ENCODE measurements around the gene EGLN3. TPM values are rescaled to one million over a fixed set of nuclear protein-coding genes. Genes with fewer than 3 reads are reported as not detected.
A peak's percentile ranks its signal among the peaks of the same experiment; 100 is the strongest.

Gene EGLN3
- 20.0 to 22.0 TPM (median 21.0 TPM) in 3 replicates for total RNA-seq (2021)
- percentile 83 among the genes with signal in this experiment for Bru-seq, nascent RNA
- long read RNA-seq, experiment 1, transcript EGLN3-201 (5 exons, 2,709 nt), result major isoform, 29 of 45 reads
- long read RNA-seq, experiment 1, partial matches to known transcripts, result 1 of 45 reads
- long read RNA-seq, experiment 1, other reads (novel, unspliced or antisense), result 11 of 45 reads
- long read RNA-seq, experiment 2, transcript EGLN3-201 (5 exons, 2,709 nt), result major isoform, 17 of 26 reads
- long read RNA-seq, experiment 2, partial matches to known transcripts, result 0 of 26 reads
- long read RNA-seq, experiment 2, other reads (novel, unspliced or antisense), result 7 of 26 reads
- long read RNA-seq, experiment 3, transcript EGLN3-201 (5 exons, 2,709 nt), result major isoform, 8 of 10 reads
- long read RNA-seq, experiment 3, partial matches to known transcripts, result 0 of 10 reads
- long read RNA-seq, experiment 3, other reads (novel, unspliced or antisense), result 0 of 10 reads

DNA sequence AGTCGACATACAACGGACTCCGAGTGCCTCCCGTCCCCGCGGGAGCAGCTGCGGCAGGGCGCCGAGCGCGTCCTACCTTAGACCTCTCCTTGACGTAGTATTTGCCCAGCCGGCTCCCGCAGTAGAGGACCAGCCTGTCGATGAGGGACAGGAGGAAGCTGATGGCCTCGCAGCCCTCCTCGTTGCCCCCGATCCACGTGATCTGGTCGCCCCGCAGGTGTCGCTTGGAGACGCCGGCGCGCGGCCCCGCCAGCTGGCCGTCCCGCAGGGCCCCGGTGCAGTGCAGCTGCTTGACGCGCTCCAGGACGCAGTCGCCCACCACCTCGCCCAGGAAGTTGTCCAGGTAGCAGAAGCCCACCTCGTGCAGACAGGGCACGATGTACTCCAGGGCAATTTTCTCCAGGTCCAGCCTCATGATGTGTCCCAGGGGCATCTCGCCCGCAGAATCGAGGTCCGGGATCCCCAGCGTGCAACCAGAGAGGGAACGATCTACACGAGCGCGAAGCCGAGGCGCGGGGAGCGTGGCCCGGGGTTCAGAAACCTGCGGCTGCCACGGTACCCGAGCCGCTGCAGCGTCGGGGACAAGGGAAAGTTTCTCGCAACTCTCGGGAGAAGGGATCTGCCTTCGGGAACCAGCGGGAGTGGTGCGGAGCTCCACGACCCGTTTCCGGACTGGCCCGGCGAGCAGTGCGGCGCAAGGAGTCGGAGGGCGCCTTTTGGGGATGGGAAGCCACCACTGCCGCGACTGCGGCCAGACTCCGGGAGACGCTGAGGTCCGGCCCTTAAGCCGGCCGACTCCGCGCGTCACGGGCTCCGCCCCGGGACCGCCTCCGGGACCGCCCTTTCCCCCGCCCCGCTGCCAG is at the start of gene EGLN3:
EGLN3 (minus strand) TSS at position 755 of the 863 bp plus-strand sequence; CDS start at position 433, 322 bp downstream.
- CTCF ChIA-PET, result interaction anchor here (0.9 to 3.2 kb wide), 3 partner anchors 9 to 148 kb away, joined by 4 to 26 read pairs (median 6); no protein-coding TSS in a partner anchor
- H3K4me1 Mint-ChIP-seq, result peaks cover 50% of the 10 kb centered on the region
- peak; percentile 95 for ATAC-seq
- POLR2A ChIA-PET, result interaction anchor here (0.5 to 1.8 kb wide), 11 partner anchors 9 to 1632 kb away, joined by 3 to 14 read pairs (median 4); no protein-coding TSS in a partner anchor
- H3K9me3 Mint-ChIP-seq, result no peaks in the 10 kb centered on the region
- H3K36me3 Mint-ChIP-seq, result peaks cover 8% of the 10 kb centered on the region
- peak within 1 kb of the TSS; percentile 64 for H3K4me3 Mint-ChIP-seq
- DNase-seq (ENCODE audit: low spot score), result peak; percentile 95
- H3K27me3 Mint-ChIP-seq (ENCODE audit: low read depth), result peaks cover 18% of the 10 kb centered on the region
- peak within 1 kb of the TSS; percentile 95 for H3K27ac Mint-ChIP-seq
- TF ChIP-seq, protein P1, sequence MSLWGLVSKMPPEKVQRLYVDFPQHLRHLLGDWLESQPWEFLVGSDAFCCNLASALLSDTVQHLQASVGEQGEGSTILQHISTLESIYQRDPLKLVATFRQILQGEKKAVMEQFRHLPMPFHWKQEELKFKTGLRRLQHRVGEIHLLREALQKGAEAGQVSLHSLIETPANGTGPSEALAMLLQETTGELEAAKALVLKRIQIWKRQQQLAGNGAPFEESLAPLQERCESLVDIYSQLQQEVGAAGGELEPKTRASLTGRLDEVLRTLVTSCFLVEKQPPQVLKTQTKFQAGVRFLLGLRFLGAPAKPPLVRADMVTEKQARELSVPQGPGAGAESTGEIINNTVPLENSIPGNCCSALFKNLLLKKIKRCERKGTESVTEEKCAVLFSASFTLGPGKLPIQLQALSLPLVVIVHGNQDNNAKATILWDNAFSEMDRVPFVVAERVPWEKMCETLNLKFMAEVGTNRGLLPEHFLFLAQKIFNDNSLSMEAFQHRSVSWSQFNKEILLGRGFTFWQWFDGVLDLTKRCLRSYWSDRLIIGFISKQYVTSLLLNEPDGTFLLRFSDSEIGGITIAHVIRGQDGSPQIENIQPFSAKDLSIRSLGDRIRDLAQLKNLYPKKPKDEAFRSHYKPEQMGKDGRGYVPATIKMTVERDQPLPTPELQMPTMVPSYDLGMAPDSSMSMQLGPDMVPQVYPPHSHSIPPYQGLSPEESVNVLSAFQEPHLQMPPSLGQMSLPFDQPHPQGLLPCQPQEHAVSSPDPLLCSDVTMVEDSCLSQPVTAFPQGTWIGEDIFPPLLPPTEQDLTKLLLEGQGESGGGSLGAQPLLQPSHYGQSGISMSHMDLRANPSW (CRISPR knock-in tag; conservative IDR thresholded peaks at IDR 0.05; ENCODE audit: low read depth), result no peak
- TF ChIP-seq ZNF138 (CRISPR knock-in tag; conservative IDR thresholded peaks at IDR 0.05), result peak; percentile 89; the same call in 1 of the 2 replicates
- no peak; the same call in 1 of the 2 replicates for TF ChIP-seq ZNF263 (CRISPR knock-in tag; IDR thresholded peaks at IDR 0.05; ENCODE audit: low read depth)
- TF ChIP-seq, protein P2, sequence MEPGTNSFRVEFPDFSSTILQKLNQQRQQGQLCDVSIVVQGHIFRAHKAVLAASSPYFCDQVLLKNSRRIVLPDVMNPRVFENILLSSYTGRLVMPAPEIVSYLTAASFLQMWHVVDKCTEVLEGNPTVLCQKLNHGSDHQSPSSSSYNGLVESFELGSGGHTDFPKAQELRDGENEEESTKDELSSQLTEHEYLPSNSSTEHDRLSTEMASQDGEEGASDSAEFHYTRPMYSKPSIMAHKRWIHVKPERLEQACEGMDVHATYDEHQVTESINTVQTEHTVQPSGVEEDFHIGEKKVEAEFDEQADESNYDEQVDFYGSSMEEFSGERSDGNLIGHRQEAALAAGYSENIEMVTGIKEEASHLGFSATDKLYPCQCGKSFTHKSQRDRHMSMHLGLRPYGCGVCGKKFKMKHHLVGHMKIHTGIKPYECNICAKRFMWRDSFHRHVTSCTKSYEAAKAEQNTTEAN (CRISPR knock-in tag; IDR thresholded peaks at IDR 0.05), result peak; percentile 63; the same call in 1 of the 2 replicates
- TF ChIP-seq CREM (CRISPR knock-in tag; IDR thresholded peaks at IDR 0.05), result peak; percentile 30
- peak; percentile 35 for TF ChIP-seq ZBTB21 (CRISPR knock-in tag; IDR thresholded peaks at IDR 0.05; ENCODE audit: borderline replicate concordance)
- peak; percentile 73; the same call in 1 of the 2 replicates for TF ChIP-seq TCF7 (CRISPR knock-in tag; IDR thresholded peaks at IDR 0.05; ENCODE audit: low read depth)
- TF ChIP-seq NFATC4 (CRISPR knock-in tag; IDR thresholded peaks at IDR 0.05), result 0 out of 2 replicates have a peak, but pooled peaks have one; percentile 45
- no peak for TF ChIP-seq ZNF317 (CRISPR knock-in tag; IDR thresholded peaks at IDR 0.05; ENCODE audit: borderline replicate concordance, low read depth)
- no peak; the same call in 1 of the 2 replicates for TF ChIP-seq SMAD4 (CRISPR knock-in tag; IDR thresholded peaks at IDR 0.05)
- TF ChIP-seq, protein P3, sequence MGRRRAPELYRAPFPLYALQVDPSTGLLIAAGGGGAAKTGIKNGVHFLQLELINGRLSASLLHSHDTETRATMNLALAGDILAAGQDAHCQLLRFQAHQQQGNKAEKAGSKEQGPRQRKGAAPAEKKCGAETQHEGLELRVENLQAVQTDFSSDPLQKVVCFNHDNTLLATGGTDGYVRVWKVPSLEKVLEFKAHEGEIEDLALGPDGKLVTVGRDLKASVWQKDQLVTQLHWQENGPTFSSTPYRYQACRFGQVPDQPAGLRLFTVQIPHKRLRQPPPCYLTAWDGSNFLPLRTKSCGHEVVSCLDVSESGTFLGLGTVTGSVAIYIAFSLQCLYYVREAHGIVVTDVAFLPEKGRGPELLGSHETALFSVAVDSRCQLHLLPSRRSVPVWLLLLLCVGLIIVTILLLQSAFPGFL (CRISPR knock-in tag; IDR thresholded peaks at IDR 0.05; ENCODE audit: borderline replicate concordance), result peak; percentile 70; the same call in 1 of the 2 replicates
- TF ChIP-seq MXD4 (CRISPR knock-in tag; IDR thresholded peaks at IDR 0.05; ENCODE audit: borderline replicate concordance), result no peak
- TF ChIP-seq, protein P4, sequence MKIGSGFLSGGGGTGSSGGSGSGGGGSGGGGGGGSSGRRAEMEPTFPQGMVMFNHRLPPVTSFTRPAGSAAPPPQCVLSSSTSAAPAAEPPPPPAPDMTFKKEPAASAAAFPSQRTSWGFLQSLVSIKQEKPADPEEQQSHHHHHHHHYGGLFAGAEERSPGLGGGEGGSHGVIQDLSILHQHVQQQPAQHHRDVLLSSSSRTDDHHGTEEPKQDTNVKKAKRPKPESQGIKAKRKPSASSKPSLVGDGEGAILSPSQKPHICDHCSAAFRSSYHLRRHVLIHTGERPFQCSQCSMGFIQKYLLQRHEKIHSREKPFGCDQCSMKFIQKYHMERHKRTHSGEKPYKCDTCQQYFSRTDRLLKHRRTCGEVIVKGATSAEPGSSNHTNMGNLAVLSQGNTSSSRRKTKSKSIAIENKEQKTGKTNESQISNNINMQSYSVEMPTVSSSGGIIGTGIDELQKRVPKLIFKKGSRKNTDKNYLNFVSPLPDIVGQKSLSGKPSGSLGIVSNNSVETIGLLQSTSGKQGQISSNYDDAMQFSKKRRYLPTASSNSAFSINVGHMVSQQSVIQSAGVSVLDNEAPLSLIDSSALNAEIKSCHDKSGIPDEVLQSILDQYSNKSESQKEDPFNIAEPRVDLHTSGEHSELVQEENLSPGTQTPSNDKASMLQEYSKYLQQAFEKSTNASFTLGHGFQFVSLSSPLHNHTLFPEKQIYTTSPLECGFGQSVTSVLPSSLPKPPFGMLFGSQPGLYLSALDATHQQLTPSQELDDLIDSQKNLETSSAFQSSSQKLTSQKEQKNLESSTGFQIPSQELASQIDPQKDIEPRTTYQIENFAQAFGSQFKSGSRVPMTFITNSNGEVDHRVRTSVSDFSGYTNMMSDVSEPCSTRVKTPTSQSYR (CRISPR knock-in tag; IDR thresholded peaks at IDR 0.05), result peak; percentile 71; the same call in 1 of the 2 replicates
- TF ChIP-seq, protein P5, sequence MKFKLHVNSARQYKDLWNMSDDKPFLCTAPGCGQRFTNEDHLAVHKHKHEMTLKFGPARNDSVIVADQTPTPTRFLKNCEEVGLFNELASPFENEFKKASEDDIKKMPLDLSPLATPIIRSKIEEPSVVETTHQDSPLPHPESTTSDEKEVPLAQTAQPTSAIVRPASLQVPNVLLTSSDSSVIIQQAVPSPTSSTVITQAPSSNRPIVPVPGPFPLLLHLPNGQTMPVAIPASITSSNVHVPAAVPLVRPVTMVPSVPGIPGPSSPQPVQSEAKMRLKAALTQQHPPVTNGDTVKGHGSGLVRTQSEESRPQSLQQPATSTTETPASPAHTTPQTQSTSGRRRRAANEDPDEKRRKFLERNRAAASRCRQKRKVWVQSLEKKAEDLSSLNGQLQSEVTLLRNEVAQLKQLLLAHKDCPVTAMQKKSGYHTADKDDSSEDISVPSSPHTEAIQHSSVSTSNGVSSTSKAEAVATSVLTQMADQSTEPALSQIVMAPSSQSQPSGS (CRISPR knock-in tag; IDR thresholded peaks at IDR 0.05; ENCODE audit: borderline replicate concordance, low read depth), result 0 out of 2 replicates have a peak, but pooled peaks have one; percentile 30
- TF ChIP-seq JUN (CRISPR knock-in tag; IDR thresholded peaks at IDR 0.05), result peak; percentile 67
- TF ChIP-seq, protein P6, sequence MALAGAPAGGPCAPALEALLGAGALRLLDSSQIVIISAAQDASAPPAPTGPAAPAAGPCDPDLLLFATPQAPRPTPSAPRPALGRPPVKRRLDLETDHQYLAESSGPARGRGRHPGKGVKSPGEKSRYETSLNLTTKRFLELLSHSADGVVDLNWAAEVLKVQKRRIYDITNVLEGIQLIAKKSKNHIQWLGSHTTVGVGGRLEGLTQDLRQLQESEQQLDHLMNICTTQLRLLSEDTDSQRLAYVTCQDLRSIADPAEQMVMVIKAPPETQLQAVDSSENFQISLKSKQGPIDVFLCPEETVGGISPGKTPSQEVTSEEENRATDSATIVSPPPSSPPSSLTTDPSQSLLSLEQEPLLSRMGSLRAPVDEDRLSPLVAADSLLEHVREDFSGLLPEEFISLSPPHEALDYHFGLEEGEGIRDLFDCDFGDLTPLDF (CRISPR knock-in tag; IDR thresholded peaks at IDR 0.05), result peak; percentile 81; the same call in 1 of the 2 replicates
- TF ChIP-seq, protein P7, sequence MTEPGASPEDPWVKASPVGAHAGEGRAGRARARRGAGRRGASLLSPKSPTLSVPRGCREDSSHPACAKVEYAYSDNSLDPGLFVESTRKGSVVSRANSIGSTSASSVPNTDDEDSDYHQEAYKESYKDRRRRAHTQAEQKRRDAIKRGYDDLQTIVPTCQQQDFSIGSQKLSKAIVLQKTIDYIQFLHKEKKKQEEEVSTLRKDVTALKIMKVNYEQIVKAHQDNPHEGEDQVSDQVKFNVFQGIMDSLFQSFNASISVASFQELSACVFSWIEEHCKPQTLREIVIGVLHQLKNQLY (CRISPR knock-in tag; IDR thresholded peaks at IDR 0.05), result no peak
- TF ChIP-seq, protein P8, sequence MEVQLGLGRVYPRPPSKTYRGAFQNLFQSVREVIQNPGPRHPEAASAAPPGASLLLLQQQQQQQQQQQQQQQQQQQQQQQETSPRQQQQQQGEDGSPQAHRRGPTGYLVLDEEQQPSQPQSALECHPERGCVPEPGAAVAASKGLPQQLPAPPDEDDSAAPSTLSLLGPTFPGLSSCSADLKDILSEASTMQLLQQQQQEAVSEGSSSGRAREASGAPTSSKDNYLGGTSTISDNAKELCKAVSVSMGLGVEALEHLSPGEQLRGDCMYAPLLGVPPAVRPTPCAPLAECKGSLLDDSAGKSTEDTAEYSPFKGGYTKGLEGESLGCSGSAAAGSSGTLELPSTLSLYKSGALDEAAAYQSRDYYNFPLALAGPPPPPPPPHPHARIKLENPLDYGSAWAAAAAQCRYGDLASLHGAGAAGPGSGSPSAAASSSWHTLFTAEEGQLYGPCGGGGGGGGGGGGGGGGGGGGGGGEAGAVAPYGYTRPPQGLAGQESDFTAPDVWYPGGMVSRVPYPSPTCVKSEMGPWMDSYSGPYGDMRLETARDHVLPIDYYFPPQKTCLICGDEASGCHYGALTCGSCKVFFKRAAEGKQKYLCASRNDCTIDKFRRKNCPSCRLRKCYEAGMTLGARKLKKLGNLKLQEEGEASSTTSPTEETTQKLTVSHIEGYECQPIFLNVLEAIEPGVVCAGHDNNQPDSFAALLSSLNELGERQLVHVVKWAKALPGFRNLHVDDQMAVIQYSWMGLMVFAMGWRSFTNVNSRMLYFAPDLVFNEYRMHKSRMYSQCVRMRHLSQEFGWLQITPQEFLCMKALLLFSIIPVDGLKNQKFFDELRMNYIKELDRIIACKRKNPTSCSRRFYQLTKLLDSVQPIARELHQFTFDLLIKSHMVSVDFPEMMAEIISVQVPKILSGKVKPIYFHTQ (CRISPR knock-in tag; IDR thresholded peaks at IDR 0.05), result no peak
